GOT3 (cell line): ENCODE results near the gene SFPQ.
"Not testable (repeated sequence)": the region's sequence is repeated elsewhere in the genome, so short reads cannot be mapped to it uniquely, and the experiment has no call there.

ENCODE experiments used
- DNase-seq: peaks from one replicate; lab custom pipeline; 2025; ENCODE audit warnings: mixed read lengths; lab: John Stamatoyannopoulos, UW

The SFPQ gene

GRCh38 chr1:35143737-35144508, 49.0 kb downstream of the SFPQ start:
- DNase-seq, result no peak

- DNase-seq, result not testable (repeated sequence)
Observed at GRCh38 chr1:35142728-35143127, 50.2 kb downstream of the SFPQ start.

GRCh38 chr1:35142294-35142693, 50.7 kb downstream of the SFPQ start:
- not testable (repeated sequence) for DNase-seq

- DNase-seq, result not testable (repeated sequence)
Observed at GRCh38 chr1:35137590-35137989, 55.4 kb downstream of the SFPQ start.

- DNase-seq, result no peak
Observed at GRCh38 chr1:35136780-35137179, 56.2 kb downstream of the SFPQ start.
